Tibial nerve (tissue), 4 donors: ENCODE measurements around the gene CCDC40.

Source experiments
- CTCF ChIP-seq, 5 experiments: fragments of 200-600 bp in 3 of 5; fragments of 450-650 bp in 2 of 5; sonication (generic) in 3 of 5; IDR thresholded peaks; one replicate each; pipeline ENCODE4 v1.5.1; 2016 to 2019; ENCODE audit warnings: antibody characterized with exemption in 5 of 5, mild to moderate bottlenecking in 3 of 5, moderate library complexity in 2 of 5
- EP300 ChIP-seq, 2 donors: sonication (generic); formaldehyde crosslinking; IDR thresholded peaks; one replicate each; pipeline ENCODE4 v1.6.1; 2017; ENCODE audit warnings: antibody characterized with exemption in 2 of 2, mild to moderate bottlenecking in 1 of 2
- POLR2A ChIP-seq, 2 donors: fragments of 450-650 bp; IDR thresholded peaks; one replicate each; pipeline ENCODE4 v1.6.1; 2017; ENCODE audit warnings: antibody characterized with exemption in 2 of 2, mild to moderate bottlenecking in 2 of 2, moderate library complexity in 2 of 2

GRCh38 chr17:80025796-80026195 is 10.6 kb upstream of the CCDC40 start:
- TF ChIP-seq POLR2A (IDR thresholded peaks at IDR 0.05) (no peak), CTCF (IDR thresholded peaks at IDR 0.05) (no peak), EP300 (IDR thresholded peaks at IDR 0.05) (no peak)
